Measurements from ENCODE around the gene UBXN1. TPM values are rescaled to one million over a fixed set of nuclear protein-coding genes. Genes with fewer than 3 reads are reported as not detected.

UBXN1 gene
- total RNA-seq, 1 experiment from 2014 or later = 118 TPM

GRCh38 chr11:62721994-62722393 lies 43.1 kb upstream of the UBXN1 start:
- no peak overlapping the region for H4K8ac ChIP-seq (replicated peaks; ENCODE audit: insufficient read length, low read depth, low read length)
- no peak overlapping the region for H2BK5ac ChIP-seq (ENCODE audit: insufficient read length, low read length)
- no peak overlapping the region for H4K91ac ChIP-seq (ENCODE audit: insufficient read length, low read depth, low read length)
- peaks cover 23% of the 10 kb centered on the region for H3K79me2 ChIP-seq (ENCODE audit: insufficient read depth, low read length)
- Mint-ChIP-seq H3K4me3 (no peak overlapping the region), H3K27me3 (ENCODE audit: low read depth) (no peaks in the 10 kb centered on the region), H3K4me1 (peaks cover 17 to 23% of the 10 kb centered on the region in 2 experiments), H3K27ac (peak overlapping the region in 2 of 3 experiments; percentile 18 to 91; a peak in 2 of 7 replicates), H3K9me3 (no peaks in the 10 kb centered on the region), H3K36me3 (ENCODE audit: insufficient read depth in 1 of 3, low read depth in 3 of 3) (peaks cover 61 to 87% (median 86%) of the 10 kb centered on the region in 3 experiments)
- DNase-seq = no peak
- no peak overlapping the region for H2BK15ac ChIP-seq (ENCODE audit: low read depth, low read length)
- no peak overlapping the region for H3K14ac ChIP-seq (ENCODE audit: insufficient read depth, low read length)
- H2BK20ac ChIP-seq (ENCODE audit: low read depth, low read length, poor library complexity, severe bottlenecking) = no peak overlapping the region
- no peak overlapping the region for H3K4ac ChIP-seq (ENCODE audit: low read depth, low read length)
- H3K23me2 ChIP-seq (ENCODE audit: insufficient read length, low read depth, low read length, poor library complexity, severe bottlenecking) = peaks cover 10% of the 10 kb centered on the region
- WGBS (ENCODE audit: extremely low coverage, insufficient read length, low lambda C conversion rate) = no CpG with 5 or more reads among the region's 7 CpGs
- no peak overlapping the region for H4K5ac ChIP-seq (ENCODE audit: insufficient read length, low read depth, low read length)
- H3K9me3 ChIP-seq (ENCODE audit: control insufficient read depth, low read depth, low read length) = no peaks in the 10 kb centered on the region
- H3K23ac ChIP-seq (ENCODE audit: insufficient read length, low read depth, low read length) = no peak overlapping the region
- no peak overlapping the region for H3K18ac ChIP-seq (ENCODE audit: insufficient read length, low read depth, low read length)
- H2AK5ac ChIP-seq (ENCODE audit: insufficient read length, low read length) = no peak overlapping the region
- no peaks in the 10 kb centered on the region for H3K27me3 ChIP-seq (ENCODE audit: insufficient read depth, low read length)
- no peak overlapping the region for H2AFZ ChIP-seq (ENCODE audit: low read length)
- no peak overlapping the region for H3T11ph ChIP-seq (ENCODE audit: low read length)
- TF ChIP-seq CTCF (conservative IDR thresholded peaks at IDR 0.05) = peak; percentile 41; the same call in 2 of the 3 replicates
- H3K4me2 ChIP-seq (ENCODE audit: insufficient read depth, insufficient read length, low read length) = no peak overlapping the region
- no peak overlapping the region for H2BK12ac ChIP-seq (ENCODE audit: insufficient read length, low read depth, low read length)
- no peak overlapping the region for H3K56ac ChIP-seq (ENCODE audit: insufficient read length, low read depth, low read length)
- no peaks in the 10 kb centered on the region for H4K20me1 ChIP-seq (ENCODE audit: control insufficient read depth, insufficient read depth, insufficient read length)
- H3K79me1 ChIP-seq (ENCODE audit: insufficient read depth, low read depth, low read length, poor library complexity, severe bottlenecking) = peaks cover 6% of the 10 kb centered on the region
- no peak overlapping the region for H3K9ac ChIP-seq (ENCODE audit: extremely low read depth, insufficient read length, low read length)
- no peaks in the 10 kb centered on the region for H3K4me1 ChIP-seq (ENCODE audit: insufficient read depth, low read length)
- H3K27ac ChIP-seq (ENCODE audit: insufficient read length, low read depth, low read length) = no peak overlapping the region
- no peak overlapping the region for H2BK120ac ChIP-seq (ENCODE audit: low read depth, low read length, poor library complexity, severe bottlenecking)
